ENCODE data around the gene PRR11.

DNA sequence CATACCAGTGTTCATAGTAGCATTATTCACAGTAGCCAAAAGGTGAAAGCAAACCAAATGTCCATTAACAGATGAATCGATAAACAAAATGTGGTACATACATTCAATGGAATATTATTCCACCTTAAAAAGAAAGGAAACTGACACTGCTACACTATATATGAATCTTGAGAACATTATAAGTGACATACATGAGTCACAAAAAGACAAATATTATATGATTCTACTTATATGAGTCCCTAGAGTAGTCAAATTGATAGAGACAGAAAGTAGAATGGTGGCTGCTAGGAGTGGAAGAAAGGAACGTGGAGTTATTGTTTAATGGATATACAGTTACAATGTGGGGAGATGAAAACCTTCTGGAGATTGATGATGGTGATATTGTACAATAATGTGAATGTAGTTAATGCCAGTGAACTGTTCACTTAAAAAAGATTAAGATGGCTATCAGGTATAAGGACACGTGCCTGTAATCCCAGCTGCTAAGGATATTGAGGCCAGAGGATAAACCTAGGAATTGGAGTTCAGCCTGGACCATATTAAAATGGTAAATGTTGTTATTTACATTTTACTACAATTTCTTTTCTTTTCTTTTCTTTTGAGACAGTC, 28.6 kb upstream of the PRR11 start:
- TF ChIP-seq, protein P1, sequence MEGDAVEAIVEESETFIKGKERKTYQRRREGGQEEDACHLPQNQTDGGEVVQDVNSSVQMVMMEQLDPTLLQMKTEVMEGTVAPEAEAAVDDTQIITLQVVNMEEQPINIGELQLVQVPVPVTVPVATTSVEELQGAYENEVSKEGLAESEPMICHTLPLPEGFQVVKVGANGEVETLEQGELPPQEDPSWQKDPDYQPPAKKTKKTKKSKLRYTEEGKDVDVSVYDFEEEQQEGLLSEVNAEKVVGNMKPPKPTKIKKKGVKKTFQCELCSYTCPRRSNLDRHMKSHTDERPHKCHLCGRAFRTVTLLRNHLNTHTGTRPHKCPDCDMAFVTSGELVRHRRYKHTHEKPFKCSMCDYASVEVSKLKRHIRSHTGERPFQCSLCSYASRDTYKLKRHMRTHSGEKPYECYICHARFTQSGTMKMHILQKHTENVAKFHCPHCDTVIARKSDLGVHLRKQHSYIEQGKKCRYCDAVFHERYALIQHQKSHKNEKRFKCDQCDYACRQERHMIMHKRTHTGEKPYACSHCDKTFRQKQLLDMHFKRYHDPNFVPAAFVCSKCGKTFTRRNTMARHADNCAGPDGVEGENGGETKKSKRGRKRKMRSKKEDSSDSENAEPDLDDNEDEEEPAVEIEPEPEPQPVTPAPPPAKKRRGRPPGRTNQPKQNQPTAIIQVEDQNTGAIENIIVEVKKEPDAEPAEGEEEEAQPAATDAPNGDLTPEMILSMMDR (IDR thresholded peaks at IDR 0.05): no peak
- TF ChIP-seq POLR2A (IDR thresholded peaks at IDR 0.05) (no peak), POLR2AphosphoS5 (IDR thresholded peaks at IDR 0.05) (no peak)

Data from prostate gland (tissue), 2 donors.